Measurements from ENCODE around the gene PARVA.

DNA sequence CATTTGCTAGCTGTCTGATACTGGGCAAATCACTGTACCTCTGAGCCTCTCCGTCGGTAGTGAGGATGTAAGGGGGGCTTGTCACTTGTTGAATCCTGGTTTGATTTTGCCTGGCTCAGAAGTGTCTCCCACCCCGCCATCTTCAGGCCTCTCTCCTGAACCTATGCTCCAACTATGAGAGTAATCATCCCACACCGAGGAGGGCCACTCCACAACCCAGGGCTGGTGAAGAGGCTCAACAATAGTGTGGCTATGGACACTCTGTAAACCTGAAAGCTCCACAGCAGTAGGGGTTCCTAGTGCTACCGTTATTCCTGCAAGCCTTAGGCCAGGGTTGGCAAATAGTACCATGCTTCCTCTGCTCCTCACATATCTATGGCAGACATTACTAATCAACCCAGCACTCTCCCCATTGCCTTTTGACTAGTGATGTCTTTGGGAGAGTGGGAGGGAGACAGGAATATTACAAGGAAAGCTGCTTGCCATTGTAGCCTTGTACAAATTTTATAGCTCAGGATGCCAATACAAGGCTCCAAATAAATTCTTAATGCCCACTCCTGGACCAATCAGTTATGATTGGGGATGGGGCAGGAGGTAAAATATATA lies 162.8 kb downstream of the PARVA start:
- TF ChIP-seq, protein P1, sequence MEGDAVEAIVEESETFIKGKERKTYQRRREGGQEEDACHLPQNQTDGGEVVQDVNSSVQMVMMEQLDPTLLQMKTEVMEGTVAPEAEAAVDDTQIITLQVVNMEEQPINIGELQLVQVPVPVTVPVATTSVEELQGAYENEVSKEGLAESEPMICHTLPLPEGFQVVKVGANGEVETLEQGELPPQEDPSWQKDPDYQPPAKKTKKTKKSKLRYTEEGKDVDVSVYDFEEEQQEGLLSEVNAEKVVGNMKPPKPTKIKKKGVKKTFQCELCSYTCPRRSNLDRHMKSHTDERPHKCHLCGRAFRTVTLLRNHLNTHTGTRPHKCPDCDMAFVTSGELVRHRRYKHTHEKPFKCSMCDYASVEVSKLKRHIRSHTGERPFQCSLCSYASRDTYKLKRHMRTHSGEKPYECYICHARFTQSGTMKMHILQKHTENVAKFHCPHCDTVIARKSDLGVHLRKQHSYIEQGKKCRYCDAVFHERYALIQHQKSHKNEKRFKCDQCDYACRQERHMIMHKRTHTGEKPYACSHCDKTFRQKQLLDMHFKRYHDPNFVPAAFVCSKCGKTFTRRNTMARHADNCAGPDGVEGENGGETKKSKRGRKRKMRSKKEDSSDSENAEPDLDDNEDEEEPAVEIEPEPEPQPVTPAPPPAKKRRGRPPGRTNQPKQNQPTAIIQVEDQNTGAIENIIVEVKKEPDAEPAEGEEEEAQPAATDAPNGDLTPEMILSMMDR (IDR thresholded peaks at IDR 0.05): no peak
- no peak for TF ChIP-seq POLR2A (IDR thresholded peaks at IDR 0.05)
- no peak for TF ChIP-seq EP300 (IDR thresholded peaks at IDR 0.05)
- no peak for TF ChIP-seq POLR2AphosphoS5 (IDR thresholded peaks at IDR 0.05)

All from gastroesophageal sphincter (tissue), 3 donors.